PC-3 (cell line): Measurements from ENCODE around the gene MOCS1. TPM values are rescaled to one million over a fixed set of nuclear protein-coding genes. Genes with fewer than 3 reads are reported as not detected.

Experiments used
- ATAC-seq: fragments of 200-7000 bp; cut with Tn5 transposase; 2 replicates; pipeline ENCODE4 v1.9.1; 2020; ENCODE audit warnings: mild to moderate bottlenecking, moderate library complexity
- BruUV-seq: library from RNA; stranded (reverse); fragments of 400-500 nt; replicated peaks from 2 replicates; lab custom pipeline; 2021; lab: Mats Ljungman, UMichigan
- CTCF ChIA-PET: fragments of 300-600 bp; sonication (Branson Sonifier 250); formaldehyde crosslinking; loops from one replicate; lab custom pipeline; 2022; ENCODE audit warnings: antibody characterized with exemption; lab: Charles Lee
- POLR2A ChIA-PET: fragments of 300-600 bp; sonication (Branson Sonifier 250); formaldehyde crosslinking; loops from one replicate; lab custom pipeline; 2022; ENCODE audit warnings: antibody characterized with exemption; ENCODE audit not compliant: unreplicated experiment; lab: Charles Lee
- DNase-seq: peaks from one replicate; pipeline ENCODE4 v3.0.0-alpha.2; 2015
- H2AFZ ChIP-seq: fragments of 300-600 bp; sonication (generic); 2 replicates; pipeline ENCODE4 v1.6.0; 2016; ENCODE audit warnings: antibody characterized with exemption, low read length
- H3F3A ChIP-seq: fragments of 300-600 bp; sonication (generic); one replicate; pipeline ENCODE4 v1.6.0; 2017; ENCODE audit warnings: antibody characterized with exemption, low read length, control low read depth, mild to moderate bottlenecking; ENCODE audit not compliant: unreplicated experiment
- H3K27ac ChIP-seq: fragments of 300-600 bp; sonication (generic); 2 replicates; pipeline ENCODE4 v1.5.1; 2016; ENCODE audit warnings: mild to moderate bottlenecking, low read length
- H3K27me3 ChIP-seq: fragments of 300-600 bp; sonication (generic); 2 replicates; pipeline ENCODE4 v1.6.1; 2016; ENCODE audit warnings: low read length, mixed read lengths
- H3K36me3 ChIP-seq: fragments of 300-600 bp; sonication (generic); 2 replicates; pipeline ENCODE4 v1.6.1; 2016; ENCODE audit warnings: low read depth, mixed run types, low read length, mixed read lengths
- H3K4me1 ChIP-seq: fragments of 300-600 bp; sonication (generic); 2 replicates; pipeline ENCODE4 v1.5.1; 2016; ENCODE audit warnings: low read length; ENCODE audit not compliant: insufficient read depth
- H3K4me2 ChIP-seq: fragments of 300-600 bp; sonication (generic); 2 replicates; pipeline ENCODE4 v1.6.0; 2016; ENCODE audit warnings: low read length
- H3K4me3 ChIP-seq: fragments of 300-600 bp; sonication (generic); 2 replicates; pipeline ENCODE4 v1.5.1; 2016; ENCODE audit warnings: mild to moderate bottlenecking, low read length, mixed read lengths
- H3K79me2 ChIP-seq: fragments of 300-600 bp; sonication (generic); 2 replicates; pipeline ENCODE4 v1.6.1; 2017; ENCODE audit warnings: low read length, mixed read lengths
- H3K9ac ChIP-seq: fragments of 300-600 bp; sonication (generic); 2 replicates; pipeline ENCODE4 v1.6.0; 2016; ENCODE audit warnings: mild to moderate bottlenecking, low read length
- H3K9me2 ChIP-seq: fragments of 300-600 bp; sonication (generic); replicated peaks from 2 replicates; pipeline ENCODE4 v1.6.1; 2016; ENCODE audit warnings: mixed run types, low read length, mixed read lengths
- H3K9me3 ChIP-seq: fragments of 300-600 bp; sonication (generic); 2 replicates; pipeline ENCODE4 v1.6.1; 2016; ENCODE audit warnings: low read length, mixed read lengths
- H4K20me1 ChIP-seq: fragments of 300-600 bp; sonication (generic); 2 replicates; pipeline ENCODE4 v1.6.1; 2016; ENCODE audit warnings: low read length, mixed read lengths
- EZH2 ChIP-seq: fragments of 300-600 bp; sonication (generic); IDR thresholded peaks from one replicate; pipeline ENCODE4 v1.6.1; 2017; ENCODE audit warnings: antibody characterized with exemption, mild to moderate bottlenecking, low read length; ENCODE audit not compliant: unreplicated experiment
- EZH2phosphoT487 ChIP-seq: fragments of 300-600 bp; sonication (generic); IDR thresholded peaks from 2 replicates; pipeline ENCODE4 v1.6.1; 2018; ENCODE audit warnings: mild to moderate bottlenecking, antibody characterized with exemption, low read length, borderline replicate concordance
- intact Hi-C: fragments of 100-400 bp; cut with micrococcal nuclease; formaldehyde crosslinking; loops from 2 replicates; pipeline ENCODE4 v1.9.0; 2023
- total RNA-seq: library from RNA; depleted of rRNA; stranded (reverse); fragments of >200 nt; gene quantifications from 2 replicates; pipeline ENCODE4 v1.2.3, GENCODE V29; 2014
- TF ChIP-seq, protein P1 (sequence below): fragments of 300-600 bp; sonication (generic); conservative IDR thresholded peaks from 2 replicates; pipeline ENCODE4 v1.5.1; 2017; ENCODE audit warnings: antibody characterized with exemption, low read depth, mild to moderate bottlenecking, low read length

Gene MOCS1
- total RNA-seq, 1 experiment from 2014 or later, result 6.0 TPM

DNA sequence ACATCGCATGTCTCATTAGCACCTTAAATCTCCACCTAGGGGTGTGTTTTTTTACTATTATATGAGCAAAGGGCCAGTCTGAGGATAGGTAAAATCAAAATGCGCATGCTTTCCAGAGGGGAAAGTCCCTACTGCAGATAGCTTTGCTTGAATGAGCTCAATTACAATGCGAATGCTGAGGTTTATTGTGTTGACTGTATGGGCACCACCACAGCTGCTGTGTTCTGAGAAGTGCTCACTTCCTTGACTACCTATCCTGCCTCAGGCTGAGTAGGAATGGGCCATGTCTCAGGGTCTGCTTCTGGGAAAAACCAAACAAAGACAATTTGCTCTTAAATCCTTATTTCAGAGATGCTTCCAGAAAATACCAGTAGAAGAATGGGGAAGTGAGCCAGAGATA is 36.6 kb downstream of the MOCS1 start:
- H2AFZ ChIP-seq, result no peak overlapping the region
- no peaks in the 10 kb centered on the region for H3K9me3 ChIP-seq
- POLR2A ChIA-PET, result no interaction called here
- ATAC-seq (no peak), DNase-seq (no peak)
- no peaks in the 10 kb centered on the region for H3K27me3 ChIP-seq
- no peak overlapping the region for H3K9ac ChIP-seq
- no peaks in the 10 kb centered on the region for H3K4me1 ChIP-seq
- intact Hi-C loops, result no loop called here
- no peak overlapping the region for H3K4me2 ChIP-seq
- no peak for TF ChIP-seq EZH2phosphoT487
- TF ChIP-seq EZH2, result no peak
- TF ChIP-seq, protein P1, sequence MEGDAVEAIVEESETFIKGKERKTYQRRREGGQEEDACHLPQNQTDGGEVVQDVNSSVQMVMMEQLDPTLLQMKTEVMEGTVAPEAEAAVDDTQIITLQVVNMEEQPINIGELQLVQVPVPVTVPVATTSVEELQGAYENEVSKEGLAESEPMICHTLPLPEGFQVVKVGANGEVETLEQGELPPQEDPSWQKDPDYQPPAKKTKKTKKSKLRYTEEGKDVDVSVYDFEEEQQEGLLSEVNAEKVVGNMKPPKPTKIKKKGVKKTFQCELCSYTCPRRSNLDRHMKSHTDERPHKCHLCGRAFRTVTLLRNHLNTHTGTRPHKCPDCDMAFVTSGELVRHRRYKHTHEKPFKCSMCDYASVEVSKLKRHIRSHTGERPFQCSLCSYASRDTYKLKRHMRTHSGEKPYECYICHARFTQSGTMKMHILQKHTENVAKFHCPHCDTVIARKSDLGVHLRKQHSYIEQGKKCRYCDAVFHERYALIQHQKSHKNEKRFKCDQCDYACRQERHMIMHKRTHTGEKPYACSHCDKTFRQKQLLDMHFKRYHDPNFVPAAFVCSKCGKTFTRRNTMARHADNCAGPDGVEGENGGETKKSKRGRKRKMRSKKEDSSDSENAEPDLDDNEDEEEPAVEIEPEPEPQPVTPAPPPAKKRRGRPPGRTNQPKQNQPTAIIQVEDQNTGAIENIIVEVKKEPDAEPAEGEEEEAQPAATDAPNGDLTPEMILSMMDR, result no peak
- no peaks in the 10 kb centered on the region for H3K36me3 ChIP-seq
- H3K4me3 ChIP-seq, result no peak overlapping the region
- H3K79me2 ChIP-seq, result no peaks in the 10 kb centered on the region
- no TSS peak for BruUV-seq
- H3F3A ChIP-seq, result no peaks in the 10 kb centered on the region
- CTCF ChIA-PET, result no interaction called here
- H3K9me2 ChIP-seq, result no peaks in the 10 kb centered on the region
- no peaks in the 10 kb centered on the region for H4K20me1 ChIP-seq
- no peak overlapping the region for H3K27ac ChIP-seq

DNA sequence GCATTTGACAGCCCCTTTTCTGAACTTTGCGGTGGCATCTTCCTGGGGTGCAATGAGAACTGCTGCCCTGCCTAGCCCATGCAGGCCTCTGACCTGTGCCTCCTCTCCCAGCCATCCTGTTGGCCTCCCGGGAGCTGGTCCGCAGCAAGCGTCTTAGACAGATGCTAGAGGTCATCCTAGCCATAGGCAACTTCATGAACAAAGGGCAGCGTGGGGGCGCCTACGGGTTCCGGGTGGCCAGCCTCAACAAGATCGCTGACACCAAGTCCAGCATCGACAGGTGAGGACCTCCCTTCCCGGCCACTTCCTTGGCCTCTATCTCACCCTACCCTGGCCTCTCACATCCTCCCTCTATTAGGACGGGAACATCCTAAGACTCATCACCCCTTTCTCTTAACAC is 37.6 kb downstream of the MOCS1 start:
- ChIA-PET POLR2A (no interaction called here), CTCF (no interaction called here)
- intact Hi-C loops, result no loop called here
- Histone ChIP-seq H4K20me1 (no peaks in the 10 kb centered on the region), H3K4me1 (no peaks in the 10 kb centered on the region), H3K27me3 (no peaks in the 10 kb centered on the region), H3K9ac (no peak overlapping the region), H3K9me2 (no peaks in the 10 kb centered on the region), H3K79me2 (no peaks in the 10 kb centered on the region), H2AFZ (no peak overlapping the region), H3K36me3 (no peaks in the 10 kb centered on the region), H3K27ac (no peak overlapping the region), H3F3A (no peaks in the 10 kb centered on the region), H3K9me3 (no peaks in the 10 kb centered on the region), H3K4me2 (no peak overlapping the region), H3K4me3 (no peak overlapping the region)
- BruUV-seq, result no TSS peak
- DNase-seq (no peak), ATAC-seq (no peak)
- TF ChIP-seq EZH2 (no peak), EZH2phosphoT487 (no peak)
- TF ChIP-seq, protein P1, result no peak

DNA sequence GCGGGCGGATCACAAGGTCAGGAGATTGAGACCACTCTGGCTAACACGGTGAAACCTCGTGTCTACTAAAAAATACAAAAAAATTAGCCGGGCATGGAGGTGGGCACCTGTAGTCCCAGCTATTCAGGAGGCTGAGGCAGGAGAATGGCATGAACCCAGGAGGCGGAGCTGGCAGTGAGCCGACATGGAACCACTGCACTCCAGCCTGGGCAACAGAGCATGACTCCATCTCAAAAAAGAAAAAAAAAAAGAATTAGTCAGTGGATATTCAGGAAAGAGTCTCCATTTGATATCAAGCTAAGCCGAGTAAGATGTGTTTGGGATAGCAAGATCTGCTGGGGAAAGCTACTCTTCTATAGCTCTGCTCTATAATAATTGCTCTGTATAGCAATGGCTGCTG is 41.0 kb downstream of the MOCS1 start:
- no peaks in the 10 kb centered on the region for H4K20me1 ChIP-seq
- BruUV-seq, result no TSS peak
- no peaks in the 10 kb centered on the region for H3K27me3 ChIP-seq
- no peak overlapping the region for H3K9ac ChIP-seq
- no peak overlapping the region for H3K4me3 ChIP-seq
- no peaks in the 10 kb centered on the region for H3K79me2 ChIP-seq
- H3K4me1 ChIP-seq, result no peaks in the 10 kb centered on the region
- no peak overlapping the region for H3K4me2 ChIP-seq
- POLR2A ChIA-PET, result no interaction called here
- intact Hi-C loops, result no loop called here
- no peaks in the 10 kb centered on the region for H3K9me2 ChIP-seq
- no peak for ATAC-seq
- TF ChIP-seq, protein P1, result no peak
- DNase-seq, result no peak
- CTCF ChIA-PET, result no interaction called here
- H3F3A ChIP-seq, result no peaks in the 10 kb centered on the region
- no peaks in the 10 kb centered on the region for H3K9me3 ChIP-seq
- H2AFZ ChIP-seq, result no peak overlapping the region
- H3K36me3 ChIP-seq, result no peaks in the 10 kb centered on the region
- H3K27ac ChIP-seq, result no peak overlapping the region
